HG02623 (cell line): Measurements from ENCODE around the gene TRIM67.

ENCODE experiments used
- ATAC-seq: cut with Tn5 transposase; IDR thresholded peaks from one replicate; pipeline ENCODE4 v1.9.1; 2021; ENCODE audit warnings: moderate library complexity; ENCODE audit not compliant: unreplicated experiment

The TRIM67 gene

GRCh38 chr1:231232870-231233734 is 71.2 kb downstream of the TRIM67 start:
- ATAC-seq, result peak; percentile 50

- ATAC-seq, result no peak
Measured at GRCh38 chr1:231233735-231234417, 72.0 kb downstream of the TRIM67 start.

- no peak for ATAC-seq
Measured at GRCh38 chr1:231234506-231234905, 72.6 kb downstream of the TRIM67 start.

GRCh38 chr1:231235526-231236207 is 73.8 kb downstream of the TRIM67 start:
- ATAC-seq, result no peak

GRCh38 chr1:231236208-231236591 is 74.3 kb downstream of the TRIM67 start:
- no peak for ATAC-seq

- no peak for ATAC-seq
Measured at GRCh38 chr1:231236938-231237337, 75.1 kb downstream of the TRIM67 start.

- ATAC-seq, result no peak
Measured at GRCh38 chr1:231238298-231238697, 76.4 kb downstream of the TRIM67 start.

- no peak for ATAC-seq
Measured at GRCh38 chr1:231240531-231240882, 78.6 kb downstream of the TRIM67 start.

GRCh38 chr1:231240883-231241735 is 79.3 kb downstream of the TRIM67 start, which contains the start of gene GNPAT:
GNPAT (plus strand) TSS chr1:231241212; CDS start chr1:231241379, 167 bp downstream.
- ATAC-seq, result peak; percentile 94

- ATAC-seq, result peak; percentile 16
Measured at GRCh38 chr1:231241750-231242149, 79.9 kb downstream of the TRIM67 start.

GRCh38 chr1:231242516-231243198 is 80.8 kb downstream of the TRIM67 start:
- no peak for ATAC-seq

GRCh38 chr1:231248778-231249177 is 86.9 kb downstream of the TRIM67 start:
- ATAC-seq, result no peak

- no peak for ATAC-seq
Measured at GRCh38 chr1:231252336-231252735, 90.5 kb downstream of the TRIM67 start.

- no peak for ATAC-seq
Measured at GRCh38 chr1:231260351-231260750, 98.5 kb downstream of the TRIM67 start.

- ATAC-seq, result no peak
Measured at GRCh38 chr1:231264642-231265041, 102.8 kb downstream of the TRIM67 start.

GRCh38 chr1:231265379-231265778 is 103.5 kb downstream of the TRIM67 start:
- ATAC-seq, result no peak

- no peak for ATAC-seq
Measured at GRCh38 chr1:231266811-231267322, 105.0 kb downstream of the TRIM67 start.
